ENCODE results near the gene PDE12.
A peak's percentile ranks its signal among the peaks of the same experiment; 100 is the strongest.
"Not testable (repeated sequence)": the region's sequence is repeated elsewhere in the genome, so short reads cannot be mapped to it uniquely, and the experiment has no call there.

Gene PDE12

DNA sequence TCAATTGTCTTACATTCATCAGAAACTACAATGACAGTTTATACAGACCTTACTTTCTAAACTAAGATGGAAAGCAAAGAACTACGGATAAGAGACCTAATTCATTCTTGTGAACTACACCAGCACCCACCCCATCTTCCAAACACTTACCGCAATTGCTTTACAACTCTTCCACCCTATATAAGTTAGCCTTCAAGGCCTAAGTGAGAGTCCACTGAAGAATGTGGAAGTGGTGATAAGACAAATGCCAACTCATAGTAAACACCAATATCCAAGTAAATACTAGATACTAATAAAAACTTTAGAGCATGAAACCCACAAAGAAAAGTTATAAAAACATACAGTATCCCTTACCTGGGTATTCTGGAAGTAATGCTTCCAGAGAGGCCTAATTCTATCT, 27.5 kb downstream of the PDE12 start:
- DNase-seq: no peak

DNA sequence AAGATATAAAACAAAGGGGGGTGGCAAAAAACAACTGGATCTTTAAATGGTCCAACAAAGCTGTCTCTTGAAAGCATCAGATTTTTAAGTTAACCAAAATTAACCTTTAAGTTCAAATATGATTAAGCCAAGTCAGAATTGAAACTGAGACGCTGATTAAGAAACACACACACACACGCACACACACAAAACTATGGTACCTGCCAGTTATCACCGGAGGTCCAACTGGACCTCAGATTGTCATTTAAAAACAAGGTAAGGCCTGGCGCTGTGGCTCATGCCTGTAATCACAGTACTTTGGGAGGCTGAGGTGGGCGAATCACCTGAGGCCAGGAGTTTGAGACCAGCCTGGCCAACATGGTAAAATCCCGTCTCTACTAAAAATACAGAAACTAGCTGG, 30.7 kb downstream of the PDE12 start:
- no peak for DNase-seq

DNA sequence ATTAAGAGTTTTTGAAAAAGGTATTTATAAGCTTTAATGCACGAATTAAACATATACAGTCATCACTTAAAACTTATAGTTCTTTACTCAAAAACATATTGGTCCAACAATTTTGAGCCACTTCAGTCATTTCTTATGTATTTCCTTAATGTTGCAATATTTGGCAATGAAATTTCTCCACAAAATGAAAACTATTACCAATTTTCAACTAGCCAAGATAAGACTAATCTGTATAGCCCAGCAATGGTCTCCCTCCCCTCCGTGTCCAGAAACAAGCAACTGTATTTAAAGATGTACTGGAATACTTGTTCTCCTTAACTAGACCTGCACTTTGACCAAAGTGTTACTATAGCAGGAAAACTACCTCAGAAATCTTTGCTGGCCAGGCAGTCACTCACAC, 31.8 kb downstream of the PDE12 start:
- no peak for DNase-seq

- DNase-seq: no peak
Observed at GRCh38 chr3:57592306-57592705, 36.2 kb downstream of the PDE12 start.

DNA sequence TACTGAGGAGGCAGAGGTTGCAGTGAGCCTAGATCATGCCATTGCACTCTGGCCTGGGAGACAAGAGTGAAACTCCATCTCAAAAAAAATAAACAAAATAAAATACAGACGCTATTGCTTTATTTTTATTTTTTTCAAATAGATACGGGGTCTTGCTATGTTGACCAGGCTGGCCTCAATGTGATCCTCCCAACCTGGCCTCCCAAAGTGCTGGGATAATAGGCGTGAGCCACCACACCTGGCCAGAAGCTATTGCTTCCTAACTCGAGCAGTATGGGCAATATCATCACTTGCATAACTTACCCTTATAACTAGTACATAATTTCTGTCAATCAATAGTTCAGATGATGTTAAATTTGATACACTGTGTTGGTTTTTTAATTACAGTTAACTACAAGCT, 38.1 kb downstream of the PDE12 start:
- no peak for DNase-seq

- DNase-seq: no peak
Observed at GRCh38 chr3:57594576-57594975, 38.5 kb downstream of the PDE12 start.

DNA sequence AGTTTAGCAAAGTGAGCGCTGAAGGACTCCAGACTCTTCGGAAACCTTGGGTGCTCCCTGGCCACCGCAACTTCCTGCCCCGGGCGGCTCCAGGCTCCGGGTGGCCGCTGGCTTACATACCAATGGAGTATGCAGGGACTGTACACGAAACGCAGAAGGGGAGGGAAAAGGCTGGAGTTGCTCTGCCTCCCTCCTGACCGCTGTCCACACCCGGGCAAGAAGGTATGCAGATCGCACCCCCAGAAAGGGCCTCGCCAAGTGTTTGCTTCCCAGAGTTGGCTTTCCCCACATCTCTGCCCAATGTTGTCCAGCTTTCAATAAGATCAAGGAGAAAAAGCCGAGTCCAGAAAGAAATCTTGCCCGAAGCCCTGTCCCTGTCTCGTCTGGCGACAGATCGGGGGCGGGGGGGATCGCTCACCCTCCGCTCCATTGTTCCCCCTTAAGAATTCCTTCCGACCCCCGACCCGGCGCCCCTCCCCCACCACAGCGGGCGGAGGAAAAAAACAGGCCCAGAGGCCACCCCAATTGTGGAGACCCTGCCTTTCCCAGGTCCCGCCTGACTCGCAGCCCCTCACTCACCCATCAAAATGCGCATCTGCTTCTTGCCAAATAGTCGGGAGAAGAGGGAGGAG, 40.5 kb downstream of the PDE12 start:
- DNase-seq: peak; percentile 7 to 81 (median 62)

DNA sequence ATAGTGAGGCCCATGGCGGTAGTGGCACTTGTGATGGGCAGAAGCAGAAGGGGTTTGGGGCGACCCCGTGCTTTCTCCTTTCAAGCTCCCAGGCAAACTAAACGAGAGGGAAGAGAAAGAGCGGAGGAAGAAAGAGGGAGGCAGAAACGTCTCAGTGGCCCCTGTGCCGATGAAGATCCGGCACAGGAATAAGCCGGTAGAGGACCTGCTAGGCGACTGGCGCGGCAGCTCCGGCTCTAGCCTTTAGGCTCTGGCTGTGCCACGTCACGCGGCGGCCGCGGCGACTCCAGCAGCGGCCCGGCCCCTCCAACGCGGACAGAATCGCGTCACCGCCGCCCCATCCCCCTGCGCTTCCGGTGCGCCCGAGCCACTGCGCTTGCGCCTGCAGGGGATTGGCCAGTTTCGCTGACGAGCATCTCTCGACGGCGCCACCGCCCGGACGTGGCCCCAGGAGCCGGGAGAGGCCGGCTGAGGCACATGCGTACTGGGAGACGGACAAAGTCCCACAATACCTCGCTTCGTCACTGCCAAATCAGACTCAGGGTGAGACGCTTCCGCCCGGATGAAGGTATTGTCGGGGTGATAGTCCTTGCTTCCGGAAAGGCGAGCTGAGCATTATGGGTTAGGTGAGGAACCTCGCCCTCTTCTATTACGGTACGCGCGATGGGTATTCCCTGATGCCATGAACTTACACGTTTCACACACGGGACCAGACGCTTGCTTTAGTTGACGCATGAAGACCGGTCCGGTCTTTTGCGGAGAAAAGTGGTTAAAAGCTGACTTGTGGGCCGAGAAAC, 41.3 kb downstream of the PDE12 start, which contains the start of gene ARF4:
TSS of gene ARF4 (minus strand) at position 218 of the 797 bp plus-strand sequence. CDS start at position 14, 204 bp downstream.
- DNase-seq: peak; percentile 96 to 100 (median 99)

- DNase-seq: no peak
Observed at GRCh38 chr3:57598765-57599360, 42.8 kb downstream of the PDE12 start.

- DNase-seq: no peak
Observed at GRCh38 chr3:57600195-57600594, 44.1 kb downstream of the PDE12 start.

GRCh38 chr3:57604971-57605370, 48.9 kb downstream of the PDE12 start:
- no peak for DNase-seq

- no peak for DNase-seq
Observed at GRCh38 chr3:57605683-57606082, 49.6 kb downstream of the PDE12 start.

DNA sequence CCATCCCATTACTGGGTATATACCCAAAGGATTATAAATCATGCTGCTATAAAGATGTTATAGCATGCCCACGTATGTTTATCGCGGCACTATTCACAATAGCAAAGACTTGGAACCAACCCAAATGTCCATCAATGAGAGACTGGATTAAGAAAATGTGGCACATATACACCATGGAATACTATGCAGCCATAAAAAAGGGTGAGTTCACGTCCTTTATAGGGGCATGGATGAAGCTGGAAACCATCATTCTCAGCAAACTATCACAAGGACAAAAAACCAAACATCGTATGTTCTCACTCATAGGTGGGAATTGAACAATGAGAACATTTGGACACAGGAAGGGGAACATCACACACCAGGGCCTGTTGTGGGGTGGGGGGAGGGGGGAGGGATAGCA, 55.8 kb downstream of the PDE12 start:
- not testable (repeated sequence) for DNase-seq

DNA sequence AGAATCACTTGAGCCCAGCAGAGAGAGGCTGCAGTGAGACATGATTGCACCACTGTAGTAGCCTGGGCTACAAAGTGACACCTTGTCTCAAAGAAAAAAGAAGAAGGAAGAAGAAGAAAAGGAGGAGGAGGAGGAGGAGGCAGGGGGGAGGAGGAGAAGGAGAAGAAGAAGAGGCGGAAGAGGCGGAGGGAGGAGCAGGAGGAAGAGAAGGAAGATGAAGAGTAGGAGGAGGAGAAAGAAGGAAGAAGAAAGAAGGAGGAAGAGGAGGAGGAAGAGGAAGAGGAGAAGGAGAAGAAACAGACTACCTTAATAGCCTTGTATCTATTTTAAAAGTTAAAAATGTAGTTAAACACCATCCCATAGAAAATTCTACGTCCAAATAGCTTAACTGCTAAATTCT, 60.2 kb downstream of the PDE12 start:
- DNase-seq: no peak

Data from C1 segment of cervical spinal cord (tissue), 14 donors.